ENCODE measurements around the gene GRM2.

GRM2 gene

GRCh38 chr3:51692980-51693395, 13.9 kb upstream of the GRM2 start:
- DNase-seq (ENCODE audit: extremely low spot score): no peak
- ChIA-PET CTCF (interaction anchor here (1.1 kb wide), 1 partner anchor 24 kb away, joined by 3 read pairs; no protein-coding TSS in a partner anchor), POLR2A (no interaction called here)
- TF ChIP-seq HDGF (IDR thresholded peaks at IDR 0.05; ENCODE audit: borderline replicate concordance) (no peak), TARDBP (IDR thresholded peaks at IDR 0.05) (no peak), FOXA1 (IDR thresholded peaks at IDR 0.05) (no peak), LEF1 (IDR thresholded peaks at IDR 0.05; ENCODE audit: borderline replicate concordance) (no peak), SP1 (IDR thresholded peaks at IDR 0.05) (no peak), ELF4 (IDR thresholded peaks at IDR 0.05) (no peak), BHLHE40 (IDR thresholded peaks at IDR 0.05; ENCODE audit: borderline replicate concordance) (no peak), FOXM1 (IDR thresholded peaks at IDR 0.05; ENCODE audit: borderline replicate concordance) (no peak)
- TF ChIP-seq, protein P1, sequence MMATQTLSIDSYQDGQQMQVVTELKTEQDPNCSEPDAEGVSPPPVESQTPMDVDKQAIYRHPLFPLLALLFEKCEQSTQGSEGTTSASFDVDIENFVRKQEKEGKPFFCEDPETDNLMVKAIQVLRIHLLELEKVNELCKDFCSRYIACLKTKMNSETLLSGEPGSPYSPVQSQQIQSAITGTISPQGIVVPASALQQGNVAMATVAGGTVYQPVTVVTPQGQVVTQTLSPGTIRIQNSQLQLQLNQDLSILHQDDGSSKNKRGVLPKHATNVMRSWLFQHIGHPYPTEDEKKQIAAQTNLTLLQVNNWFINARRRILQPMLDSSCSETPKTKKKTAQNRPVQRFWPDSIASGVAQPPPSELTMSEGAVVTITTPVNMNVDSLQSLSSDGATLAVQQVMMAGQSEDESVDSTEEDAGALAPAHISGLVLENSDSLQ (IDR thresholded peaks at IDR 0.05): no peak

DNA sequence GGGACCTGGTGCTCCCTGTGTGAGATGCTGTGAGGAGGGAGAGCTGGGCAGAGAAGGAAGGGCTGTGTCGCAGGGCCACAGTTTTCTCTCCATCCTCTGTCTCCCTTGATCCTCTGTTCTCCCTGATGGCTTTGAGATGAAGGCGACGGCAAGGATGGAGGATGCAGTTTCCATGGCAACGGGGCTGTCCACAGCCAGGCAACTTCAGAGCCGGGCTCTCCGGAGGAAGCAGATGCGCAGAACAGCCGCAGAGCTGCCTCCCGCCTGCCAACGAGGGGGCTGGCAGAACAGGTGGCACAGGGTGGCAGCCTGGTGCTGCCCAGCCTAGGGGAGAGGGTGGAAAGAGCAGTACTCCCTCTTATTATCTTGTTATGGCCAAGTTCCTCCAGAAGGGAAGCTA, 9.9 kb upstream of the GRM2 start:
- ChIA-PET CTCF (no interaction called here), POLR2A (no interaction called here)
- no peak for DNase-seq (ENCODE audit: extremely low spot score)
- TF ChIP-seq HDGF (IDR thresholded peaks at IDR 0.05; ENCODE audit: borderline replicate concordance): no peak
- no peak for TF ChIP-seq FOXA1 (IDR thresholded peaks at IDR 0.05)
- TF ChIP-seq LEF1 (IDR thresholded peaks at IDR 0.05; ENCODE audit: borderline replicate concordance): no peak
- no peak for TF ChIP-seq L3MBTL2 (conservative IDR thresholded peaks at IDR 0.05)
- no peak for TF ChIP-seq ZNF384 (IDR thresholded peaks at IDR 0.05)
- TF ChIP-seq SP1 (IDR thresholded peaks at IDR 0.05): no peak
- no peak for TF ChIP-seq CTBP1 (IDR thresholded peaks at IDR 0.05; ENCODE audit: borderline replicate concordance)
- TF ChIP-seq FOXM1 (IDR thresholded peaks at IDR 0.05; ENCODE audit: borderline replicate concordance): no peak
- no peak for TF ChIP-seq TARDBP (IDR thresholded peaks at IDR 0.05)
- no peak for TF ChIP-seq NFRKB (IDR thresholded peaks at IDR 0.05)

DNA sequence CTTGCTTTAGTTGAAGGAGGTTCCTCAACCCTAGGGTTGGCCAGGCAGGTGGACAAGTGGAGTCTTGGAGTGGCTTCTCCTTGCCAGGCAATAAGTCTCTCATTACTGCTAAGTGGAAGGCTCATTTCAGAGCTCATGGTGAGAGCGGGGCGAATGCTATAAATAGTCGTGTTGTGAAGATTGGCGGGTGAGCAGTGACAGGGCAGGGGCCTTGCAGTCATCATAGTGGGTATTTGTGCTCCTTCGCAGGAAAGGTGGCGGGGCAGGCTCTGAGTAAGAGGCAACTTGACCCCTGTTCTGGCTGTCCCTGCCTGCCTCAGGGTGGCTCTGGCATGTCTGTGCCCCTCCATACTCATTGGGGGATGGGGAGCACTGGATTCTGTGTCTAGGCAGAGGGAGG, 8.7 kb upstream of the GRM2 start:
- CTCF ChIA-PET: interaction anchor here (1.0 kb wide), 1 partner anchor 29 kb away, joined by 3 read pairs; no protein-coding TSS in a partner anchor
- POLR2A ChIA-PET: no interaction called here

GRCh38 chr3:51700403-51700802, 6.5 kb upstream of the GRM2 start:
- CTCF ChIA-PET: no interaction called here
- TF ChIP-seq ELF4 (IDR thresholded peaks at IDR 0.05): no peak
- TF ChIP-seq FOXM1 (IDR thresholded peaks at IDR 0.05; ENCODE audit: borderline replicate concordance): no peak
- no peak for DNase-seq (ENCODE audit: extremely low spot score)
- POLR2A ChIA-PET: interaction anchor here (1.1 kb wide), 1 partner anchor 28 kb away, joined by 4 read pairs; no protein-coding TSS in a partner anchor

More for the DNA sequence above, 8.7 kb upstream of the GRM2 start:
- TF ChIP-seq SUZ12 (IDR thresholded peaks at IDR 0.05) (no peak), ELF4 (IDR thresholded peaks at IDR 0.05) (no peak), CTBP1 (IDR thresholded peaks at IDR 0.05; ENCODE audit: borderline replicate concordance) (no peak), SP1 (IDR thresholded peaks at IDR 0.05) (no peak), FOXK2 (IDR thresholded peaks at IDR 0.05) (no peak), BHLHE40 (IDR thresholded peaks at IDR 0.05; ENCODE audit: borderline replicate concordance) (no peak), TARDBP (IDR thresholded peaks at IDR 0.05) (no peak), ZNF384 (IDR thresholded peaks at IDR 0.05) (no peak), FOXA1 (IDR thresholded peaks at IDR 0.05) (no peak), NFRKB (IDR thresholded peaks at IDR 0.05) (no peak), ARNT (IDR thresholded peaks at IDR 0.05) (no peak), L3MBTL2 (conservative IDR thresholded peaks at IDR 0.05) (no peak), FOXM1 (IDR thresholded peaks at IDR 0.05; ENCODE audit: borderline replicate concordance) (no peak), LEF1 (IDR thresholded peaks at IDR 0.05; ENCODE audit: borderline replicate concordance) (no peak)
- TF ChIP-seq, protein P1 (IDR thresholded peaks at IDR 0.05): no peak
- DNase-seq (ENCODE audit: extremely low spot score): no peak

DNA sequence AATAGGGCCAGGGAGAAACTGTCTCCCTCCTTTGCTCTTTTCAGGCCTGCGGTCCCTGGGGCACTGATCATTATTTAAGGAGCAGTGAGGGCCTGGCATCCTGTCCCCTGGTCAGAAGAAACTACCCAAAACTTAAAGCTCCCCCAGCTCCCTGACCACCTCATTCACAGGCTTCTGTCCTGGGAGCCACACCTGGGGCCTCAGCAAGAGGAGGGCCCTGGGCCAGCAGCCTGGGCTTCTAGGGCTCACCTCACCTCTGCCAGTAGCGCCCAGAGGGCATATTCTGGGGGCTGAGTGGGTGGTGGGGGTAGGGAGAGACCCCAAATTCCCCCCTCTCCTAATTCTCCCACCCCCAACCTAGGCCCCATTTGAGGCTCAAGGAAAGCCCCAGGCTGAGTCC, 4.7 kb upstream of the GRM2 start:
- CTCF ChIA-PET: no interaction called here
- no peak for TF ChIP-seq NFRKB (IDR thresholded peaks at IDR 0.05)
- no peak for TF ChIP-seq FOXM1 (IDR thresholded peaks at IDR 0.05; ENCODE audit: borderline replicate concordance)
- no peak for TF ChIP-seq HDGF (IDR thresholded peaks at IDR 0.05; ENCODE audit: borderline replicate concordance)
- no peak for TF ChIP-seq CTBP1 (IDR thresholded peaks at IDR 0.05; ENCODE audit: borderline replicate concordance)

GRCh38 chr3:51703068-51703760, 3.7 kb upstream of the GRM2 start:
- ChIA-PET CTCF (no interaction called here), POLR2A (interaction anchor here (1.0 kb wide), 1 partner anchor 31 kb away, joined by 4 read pairs; no protein-coding TSS in a partner anchor)
- TF ChIP-seq SUZ12 (IDR thresholded peaks at IDR 0.05) (no peak), BHLHE40 (IDR thresholded peaks at IDR 0.05; ENCODE audit: borderline replicate concordance) (no peak), FOXM1 (IDR thresholded peaks at IDR 0.05; ENCODE audit: borderline replicate concordance) (no peak), TARDBP (IDR thresholded peaks at IDR 0.05) (no peak), ELF4 (IDR thresholded peaks at IDR 0.05) (no peak), ZNF384 (IDR thresholded peaks at IDR 0.05) (no peak), L3MBTL2 (conservative IDR thresholded peaks at IDR 0.05) (no peak)
- no peak for DNase-seq (ENCODE audit: extremely low spot score)

More for the DNA sequence above, 4.7 kb upstream of the GRM2 start:
- POLR2A ChIA-PET: no interaction called here
- no peak for DNase-seq (ENCODE audit: extremely low spot score)

GRCh38 chr3:51703761-51704510, 2.9 kb upstream of the GRM2 start:
- ChIA-PET CTCF (no interaction called here), POLR2A (interaction anchor here (1.0 kb wide), 1 partner anchor 32 kb away, joined by 4 read pairs; no protein-coding TSS in a partner anchor)
- DNase-seq (ENCODE audit: extremely low spot score): no peak
- TF ChIP-seq, protein P1 (IDR thresholded peaks at IDR 0.05): no peak
- TF ChIP-seq SP1 (IDR thresholded peaks at IDR 0.05): no peak
- TF ChIP-seq ELF4 (IDR thresholded peaks at IDR 0.05): no peak
- no peak for TF ChIP-seq TARDBP (IDR thresholded peaks at IDR 0.05)
- TF ChIP-seq LEF1 (IDR thresholded peaks at IDR 0.05; ENCODE audit: borderline replicate concordance): no peak
- TF ChIP-seq CTBP1 (IDR thresholded peaks at IDR 0.05; ENCODE audit: borderline replicate concordance): no peak
- TF ChIP-seq SUZ12 (IDR thresholded peaks at IDR 0.05): no peak
